ENCODE data around the gene DAPP1. TPM values are rescaled to one million over a fixed set of nuclear protein-coding genes. Genes with fewer than 3 reads are reported as not detected.
A peak's percentile ranks its signal among the peaks of the same experiment; 100 is the strongest.

DAPP1 gene
- total RNA-seq, 6 donors from 2014 or later, result 5.6 to 14.5 (median 10.6) TPM

DNA sequence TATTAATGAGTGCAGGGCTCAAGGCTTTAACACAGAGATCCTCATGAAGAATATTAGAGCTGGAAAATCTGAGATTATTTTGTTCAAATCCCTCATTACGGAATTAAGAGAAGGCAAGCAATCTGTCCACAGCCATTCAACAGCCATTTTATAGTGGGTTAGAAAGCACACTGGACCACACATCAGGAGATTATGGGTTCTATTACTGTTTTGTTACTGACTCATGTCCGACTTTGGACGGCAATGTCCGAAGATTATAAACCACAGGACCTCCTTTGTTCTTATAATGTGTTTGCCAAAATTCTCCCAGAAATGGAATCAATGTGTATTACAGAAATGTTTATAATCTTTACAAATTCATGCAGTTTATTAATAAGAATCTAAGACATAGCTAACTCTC, 69.5 kb downstream of the DAPP1 start:
- H3K9me3 ChIP-seq, result no peaks in the 10 kb centered on the region
- no peak overlapping the region for H3K4me3 ChIP-seq
- H3K27ac ChIP-seq, result no peak overlapping the region
- DNase-seq (no peak), ATAC-seq (ENCODE audit: low FRiP score in 2 of 2) (no peak)
- peaks cover 0 to 11% (median 3%) of the 10 kb centered on the region in 4 donors for H3K4me1 ChIP-seq
- TF ChIP-seq EP300 (IDR thresholded peaks at IDR 0.05), result no peak
- no peak for TF ChIP-seq POLR2AphosphoS5 (IDR thresholded peaks at IDR 0.05)
- TF ChIP-seq, protein P1, sequence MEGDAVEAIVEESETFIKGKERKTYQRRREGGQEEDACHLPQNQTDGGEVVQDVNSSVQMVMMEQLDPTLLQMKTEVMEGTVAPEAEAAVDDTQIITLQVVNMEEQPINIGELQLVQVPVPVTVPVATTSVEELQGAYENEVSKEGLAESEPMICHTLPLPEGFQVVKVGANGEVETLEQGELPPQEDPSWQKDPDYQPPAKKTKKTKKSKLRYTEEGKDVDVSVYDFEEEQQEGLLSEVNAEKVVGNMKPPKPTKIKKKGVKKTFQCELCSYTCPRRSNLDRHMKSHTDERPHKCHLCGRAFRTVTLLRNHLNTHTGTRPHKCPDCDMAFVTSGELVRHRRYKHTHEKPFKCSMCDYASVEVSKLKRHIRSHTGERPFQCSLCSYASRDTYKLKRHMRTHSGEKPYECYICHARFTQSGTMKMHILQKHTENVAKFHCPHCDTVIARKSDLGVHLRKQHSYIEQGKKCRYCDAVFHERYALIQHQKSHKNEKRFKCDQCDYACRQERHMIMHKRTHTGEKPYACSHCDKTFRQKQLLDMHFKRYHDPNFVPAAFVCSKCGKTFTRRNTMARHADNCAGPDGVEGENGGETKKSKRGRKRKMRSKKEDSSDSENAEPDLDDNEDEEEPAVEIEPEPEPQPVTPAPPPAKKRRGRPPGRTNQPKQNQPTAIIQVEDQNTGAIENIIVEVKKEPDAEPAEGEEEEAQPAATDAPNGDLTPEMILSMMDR (IDR thresholded peaks at IDR 0.05), result no peak
- TF ChIP-seq POLR2A (IDR thresholded peaks at IDR 0.05), result no peak
- WGBS, 2 donors, result 85 to 98% methylated on average over 4 of the region's 4 CpGs
- H3K36me3 ChIP-seq, result peaks cover 7 to 69% (median 19%) of the 10 kb centered on the region in 4 donors
- H3K27me3 ChIP-seq, result no peaks in the 10 kb centered on the region

DNA sequence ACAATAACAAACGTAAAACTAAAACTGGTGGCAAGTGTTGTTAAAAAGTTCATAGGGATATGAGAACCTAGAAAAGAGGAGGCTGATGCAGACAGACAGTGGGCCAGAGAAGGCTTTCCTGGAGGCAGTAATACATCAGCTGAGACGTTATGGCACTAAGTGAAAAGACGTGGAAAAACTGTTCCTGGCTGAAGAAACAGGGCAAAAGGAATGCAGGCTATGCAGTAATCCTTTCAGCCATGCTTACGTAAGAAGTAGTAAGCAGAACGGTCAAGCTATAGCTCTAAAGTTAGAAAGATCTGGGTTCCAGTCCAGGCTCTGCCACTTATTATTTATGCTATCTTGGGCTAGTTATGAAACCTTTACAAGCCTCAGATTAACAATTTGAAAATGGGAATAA, 71.2 kb downstream of the DAPP1 start:
- no peak overlapping the region for H3K27ac ChIP-seq
- WGBS, 2 donors, result 67 to 69% methylated on average over 5 of the region's 5 CpGs
- peaks cover 0 to 58% (median 10%) of the 10 kb centered on the region in 4 donors for H3K36me3 ChIP-seq
- no peak overlapping the region for H3K4me3 ChIP-seq
- ATAC-seq (ENCODE audit: low FRiP score in 2 of 2) (no peak), DNase-seq (no peak)
- H3K27me3 ChIP-seq, result no peaks in the 10 kb centered on the region
- H3K4me1 ChIP-seq, result peaks cover 2 to 27% (median 13%) of the 10 kb centered on the region in 4 donors
- no peak for TF ChIP-seq EP300 (IDR thresholded peaks at IDR 0.05)
- TF ChIP-seq, protein P1 (IDR thresholded peaks at IDR 0.05), result no peak
- no peak for TF ChIP-seq POLR2AphosphoS5 (IDR thresholded peaks at IDR 0.05)
- TF ChIP-seq POLR2A (IDR thresholded peaks at IDR 0.05), result no peak
- no peaks in the 10 kb centered on the region for H3K9me3 ChIP-seq

- DNase-seq (no peak), ATAC-seq (ENCODE audit: low FRiP score in 2 of 2) (no peak)
- H3K9me3 ChIP-seq, result no peaks in the 10 kb centered on the region
- no peak overlapping the region for H3K4me3 ChIP-seq
- H3K27me3 ChIP-seq, result no peaks in the 10 kb centered on the region
- H3K36me3 ChIP-seq, result peaks cover 0 to 25% (median 3%) of the 10 kb centered on the region in 4 donors
- H3K4me1 ChIP-seq, result peaks cover 14 to 45% (median 29%) of the 10 kb centered on the region in 4 donors
- WGBS, 2 donors, result 70 to 72% methylated on average over 2 of the region's 2 CpGs
- H3K27ac ChIP-seq, result no peak overlapping the region
- TF ChIP-seq POLR2AphosphoS5 (IDR thresholded peaks at IDR 0.05) (no peak), POLR2A (IDR thresholded peaks at IDR 0.05) (no peak), EP300 (IDR thresholded peaks at IDR 0.05) (no peak)
- TF ChIP-seq, protein P1 (IDR thresholded peaks at IDR 0.05), result no peak
Measured at GRCh38 chr4:99891351-99891750, 74.7 kb downstream of the DAPP1 start.

DNA sequence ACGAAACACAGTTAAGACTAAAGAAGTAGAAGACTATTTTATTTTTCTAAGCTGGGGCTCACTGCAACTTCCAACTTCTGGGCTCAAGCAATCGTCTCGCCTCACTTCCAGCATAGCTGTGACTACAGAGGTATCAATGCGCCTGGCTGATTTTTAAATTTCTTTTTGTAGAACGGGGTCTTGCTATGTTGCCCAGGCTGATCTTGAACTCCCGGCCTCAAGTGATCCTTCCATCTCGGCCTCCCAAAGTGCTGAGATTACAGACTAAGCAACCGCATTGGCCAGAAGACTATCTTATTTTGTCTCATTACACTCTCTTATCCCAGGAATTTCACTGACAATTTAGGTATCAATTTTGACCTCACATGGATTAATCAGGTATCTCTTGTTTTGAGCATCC, 76.4 kb downstream of the DAPP1 start:
- Histone ChIP-seq H3K4me3 (peak overlapping the region in 2 of 4 donors; percentile 67 to 91), H3K4me1 (peaks cover 14 to 41% (median 28%) of the 10 kb centered on the region in 4 donors), H3K27me3 (no peaks in the 10 kb centered on the region), H3K27ac (no peak overlapping the region), H3K36me3 (peaks cover 0 to 22% (median 0%) of the 10 kb centered on the region in 4 donors), H3K9me3 (no peaks in the 10 kb centered on the region)
- no peak for TF ChIP-seq EP300 (IDR thresholded peaks at IDR 0.05)
- TF ChIP-seq POLR2A (IDR thresholded peaks at IDR 0.05), result no peak
- no peak for TF ChIP-seq POLR2AphosphoS5 (IDR thresholded peaks at IDR 0.05)
- TF ChIP-seq, protein P1 (IDR thresholded peaks at IDR 0.05), result no peak
- DNase-seq, result no peak
- 96% methylated on average over 8 of the region's 8 CpGs for WGBS, 2 donors
- ATAC-seq (ENCODE audit: low FRiP score in 2 of 2), result no peak

GRCh38 chr4:99893839-99894160, 77.2 kb downstream of the DAPP1 start:
- Histone ChIP-seq H3K27ac (peak overlapping the region; percentile 84 to 93 (median 90)), H3K4me3 (peak overlapping the region; percentile 67 to 91 (median 86)), H3K4me1 (peaks cover 14 to 40% (median 28%) of the 10 kb centered on the region in 4 donors), H3K36me3 (peaks cover 0 to 25% (median 0%) of the 10 kb centered on the region in 4 donors), H3K9me3 (no peaks in the 10 kb centered on the region), H3K27me3 (no peaks in the 10 kb centered on the region)
- WGBS, 2 donors, result 0 to 1% methylated on average over 5 to 12 of the region's 12 CpGs
- ATAC-seq (ENCODE audit: low FRiP score in 2 of 2) (peak; percentile 53 to 73), DNase-seq (peak in 1 of 2 donors; percentile 43)
- TF ChIP-seq, protein P1 (IDR thresholded peaks at IDR 0.05), result no peak
- TF ChIP-seq EP300 (IDR thresholded peaks at IDR 0.05), result no peak
- TF ChIP-seq POLR2AphosphoS5 (IDR thresholded peaks at IDR 0.05), result no peak
- TF ChIP-seq POLR2A (IDR thresholded peaks at IDR 0.05), result no peak
